GM21619 (cell line): ENCODE data around the gene AP2B1.
A peak's percentile ranks its signal among the peaks of the same experiment; 100 is the strongest.
"Not testable (repeated sequence)": the region's sequence is repeated elsewhere in the genome, so short reads cannot be mapped to it uniquely, and the experiment has no call there.

Source experiments
- ATAC-seq: cut with Tn5 transposase; IDR thresholded peaks from one replicate; pipeline ENCODE4 v1.9.1; 2021; ENCODE audit not compliant: unreplicated experiment

Gene AP2B1

DNA sequence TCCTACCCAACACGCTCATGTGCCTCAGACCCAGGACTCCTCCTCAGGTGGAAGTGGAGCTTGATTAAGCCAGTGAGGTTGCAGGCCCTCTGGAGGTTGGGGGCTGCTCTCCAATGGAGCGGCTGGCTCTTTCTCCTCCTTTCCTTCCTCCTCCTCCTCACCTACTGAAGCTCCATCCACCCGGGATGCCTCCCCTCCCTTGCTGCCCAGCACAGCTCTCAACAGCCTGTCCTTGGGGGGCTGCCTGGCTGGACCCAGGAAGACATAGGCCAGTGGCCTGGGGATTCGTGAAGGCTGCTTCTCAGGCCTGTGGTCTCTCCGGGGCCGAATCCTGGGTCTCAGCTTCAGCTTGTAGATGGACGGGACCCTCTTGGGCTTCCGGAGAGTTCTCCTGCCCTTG, 157.7 kb downstream of the AP2B1 start:
- ATAC-seq: no peak

DNA sequence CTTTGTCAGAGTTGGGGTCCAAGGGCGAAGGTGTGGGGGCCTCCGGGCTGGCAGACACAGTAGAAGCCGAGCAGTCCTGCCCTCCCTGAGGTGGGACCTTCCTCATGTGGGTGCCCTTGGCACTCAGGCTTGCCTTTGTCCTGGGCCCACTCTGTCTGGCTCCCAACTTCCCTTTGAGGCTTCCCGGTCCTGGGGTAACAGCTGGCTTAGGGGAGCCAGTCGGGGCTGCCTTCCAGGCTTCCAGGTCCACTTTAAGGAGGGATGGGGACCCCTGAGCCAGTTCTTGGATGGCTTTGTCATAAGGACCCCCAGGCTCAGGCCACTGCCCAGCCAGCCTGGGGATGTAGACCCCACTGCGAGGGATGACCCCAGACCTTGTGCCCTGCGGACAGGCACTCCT, 158.1 kb downstream of the AP2B1 start:
- ATAC-seq: no peak

DNA sequence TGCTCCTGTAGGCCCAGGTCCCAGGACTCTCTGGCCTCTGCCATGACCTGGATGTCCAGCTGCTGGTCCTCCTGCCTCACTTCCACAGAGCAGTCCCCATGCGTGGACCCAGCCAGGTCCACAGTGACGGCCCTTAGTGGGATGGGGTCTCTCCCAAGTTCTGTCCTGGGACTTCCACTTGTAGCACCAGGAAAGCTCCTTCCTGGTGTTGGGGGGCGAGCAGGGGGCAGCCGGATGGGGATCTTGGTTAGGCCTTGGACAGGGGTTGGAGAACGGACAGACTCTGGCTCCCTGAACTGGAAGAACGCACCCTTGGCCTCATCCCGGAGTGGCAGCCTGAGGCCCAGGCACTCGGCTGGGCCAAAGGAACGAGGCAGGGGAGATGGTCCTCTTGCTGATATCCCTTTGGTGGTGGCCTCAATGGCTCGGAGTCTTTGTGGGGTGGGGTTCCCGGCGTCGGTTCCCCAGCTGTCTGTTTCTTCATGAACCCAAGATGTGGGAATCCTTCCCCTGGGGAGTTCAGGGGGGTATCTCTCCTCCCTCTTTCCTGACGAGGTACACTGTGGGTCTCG, 158.7 kb downstream of the AP2B1 start:
- no peak for ATAC-seq

DNA sequence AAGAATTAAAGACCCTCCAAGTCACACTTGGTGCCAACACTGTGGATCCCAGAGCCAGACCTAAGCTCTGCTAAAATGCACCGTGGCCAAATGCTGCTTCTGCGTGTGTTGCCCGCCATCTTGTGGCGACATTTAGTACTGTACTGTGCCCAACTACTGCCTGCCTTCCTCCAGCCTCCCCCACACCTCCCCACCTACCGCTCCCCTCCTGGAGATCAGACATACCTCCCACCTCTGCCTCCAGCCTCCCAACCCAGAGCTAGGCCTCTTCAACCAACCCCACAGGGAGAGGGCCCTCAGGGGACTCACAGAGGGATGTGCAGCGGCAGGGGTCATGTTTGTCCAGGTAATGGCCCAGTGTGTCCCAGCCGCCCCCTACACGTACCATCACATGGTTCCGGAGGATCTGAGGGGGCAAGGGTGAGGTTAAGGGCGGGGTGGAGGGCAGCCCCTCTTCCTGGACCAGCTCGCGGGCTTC, 160.5 kb downstream of the AP2B1 start:
- no peak for ATAC-seq

DNA sequence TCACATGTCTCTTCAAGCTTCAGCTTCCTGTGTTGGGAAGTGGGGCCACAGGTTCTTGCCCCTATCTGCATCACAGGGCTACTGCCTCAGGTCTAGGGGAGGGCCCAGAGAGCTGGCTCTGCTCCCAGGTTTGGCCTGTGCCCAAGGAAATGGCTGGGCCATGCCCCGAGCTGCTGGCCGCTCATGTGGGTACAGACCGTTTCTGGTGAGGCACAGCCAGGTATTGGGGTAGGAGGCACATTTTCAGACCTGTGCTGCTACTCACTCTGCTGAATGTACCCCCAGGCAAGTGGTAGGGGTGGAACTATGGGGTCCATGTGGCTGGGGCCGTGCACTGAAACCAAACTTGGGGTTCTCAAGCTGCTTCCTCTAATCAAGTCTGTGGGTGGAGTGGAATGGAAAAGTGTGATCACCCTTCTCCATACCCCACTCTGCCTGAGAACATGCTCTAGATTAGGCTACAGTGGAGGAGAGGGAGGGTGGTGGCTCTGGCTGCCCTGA, 161.3 kb downstream of the AP2B1 start:
- ATAC-seq: no peak

DNA sequence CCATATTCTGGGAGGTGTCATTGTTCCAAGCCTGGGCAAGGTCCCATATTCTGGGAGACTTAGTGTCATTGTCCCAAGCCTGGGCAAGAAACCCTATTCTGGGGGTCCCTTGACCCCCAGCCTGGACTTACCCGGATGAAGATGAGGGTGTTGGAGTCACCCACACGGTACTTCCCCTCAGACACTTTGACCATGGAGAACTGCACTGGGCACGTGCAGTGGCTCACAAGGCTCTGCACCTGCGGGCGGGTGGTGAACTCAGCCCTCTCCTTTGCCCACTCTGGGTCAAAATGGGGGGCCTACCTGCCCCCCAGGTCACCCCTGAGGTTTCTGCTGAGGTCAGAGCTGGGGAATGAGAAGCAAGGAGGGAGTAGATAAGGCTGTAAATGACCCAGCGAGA, 161.9 kb downstream of the AP2B1 start:
- ATAC-seq: no peak

DNA sequence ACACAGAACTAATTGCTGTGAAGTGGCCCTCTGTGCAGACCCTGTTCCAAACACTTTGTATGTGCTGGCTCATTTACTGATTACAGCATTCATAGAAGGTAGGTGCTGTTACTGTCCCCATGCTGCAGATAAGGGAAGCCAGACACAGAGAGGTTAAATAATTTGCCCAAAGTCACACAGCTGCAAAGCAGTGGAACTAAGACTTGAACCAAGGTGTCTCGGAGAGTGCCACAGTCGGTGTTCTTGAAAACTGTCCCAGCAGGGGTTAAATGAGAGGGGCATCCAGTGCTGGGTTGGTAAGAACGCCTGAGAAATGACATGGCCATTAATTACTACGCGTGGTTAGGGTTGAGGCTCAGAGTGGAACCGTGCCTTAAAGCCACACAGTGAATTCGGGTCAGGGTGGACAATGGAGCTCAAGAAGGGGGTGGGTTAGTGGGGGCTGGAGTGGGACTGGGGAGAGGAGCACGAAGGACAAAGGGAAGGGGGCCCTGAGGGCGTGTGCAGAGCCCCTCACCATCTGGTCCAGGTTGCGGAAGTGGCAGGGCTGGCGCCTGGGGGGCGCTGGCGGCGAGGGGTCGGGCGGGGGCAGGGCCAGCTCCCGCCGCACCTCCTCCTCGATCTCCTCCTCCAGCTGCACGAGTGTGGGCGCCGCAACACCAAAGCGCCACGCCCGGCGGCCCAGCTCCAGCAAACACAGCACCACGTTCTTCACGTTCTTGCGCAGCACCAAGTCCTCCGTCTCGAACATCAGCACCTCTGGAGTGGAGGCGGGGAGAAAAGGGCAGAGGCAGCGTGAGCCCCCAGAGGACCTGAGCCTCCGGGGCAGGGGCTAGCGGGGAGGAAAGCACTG, 162.7 kb downstream of the AP2B1 start:
- no peak for ATAC-seq

DNA sequence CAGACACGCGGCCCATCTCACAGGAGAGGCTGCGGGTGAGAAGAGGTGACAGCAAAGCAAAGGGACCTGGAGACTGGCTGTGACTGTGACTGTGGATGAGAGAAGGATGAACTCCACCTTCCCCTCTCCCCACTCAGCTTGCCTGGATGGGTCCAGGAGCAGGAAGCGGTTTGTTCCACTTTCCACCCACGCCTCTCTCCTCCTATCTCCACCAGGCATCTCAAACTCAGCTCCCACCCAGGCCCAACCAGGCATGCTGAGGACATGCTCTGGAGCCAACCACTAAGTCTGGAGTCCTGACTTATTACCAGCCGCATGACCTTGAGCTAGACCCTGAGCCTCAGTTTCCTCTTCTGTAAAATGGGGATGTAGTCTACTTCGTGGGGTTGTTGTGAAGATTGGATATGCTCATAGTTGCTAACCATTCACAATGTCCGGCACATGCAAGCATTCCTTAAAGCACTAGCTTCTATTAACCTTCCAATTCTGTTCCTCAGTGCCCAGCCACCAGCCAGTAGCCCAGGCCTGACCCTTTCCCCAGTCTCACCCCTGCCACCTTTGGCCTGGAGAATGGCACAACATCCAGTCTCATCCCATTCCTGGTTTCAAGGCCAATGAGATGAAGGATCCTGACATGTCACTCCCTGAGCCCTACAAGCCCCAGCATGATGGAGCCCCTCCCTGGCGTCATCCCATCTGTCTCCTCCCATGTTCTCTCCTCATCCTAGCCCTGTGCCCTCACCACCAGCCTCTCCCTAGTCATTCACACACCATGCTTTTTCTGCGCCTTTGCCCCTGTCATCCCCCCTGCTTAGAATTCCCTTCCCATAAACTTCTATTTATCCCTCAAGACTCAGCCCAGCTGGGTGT, 163.6 kb downstream of the AP2B1 start:
- ATAC-seq: no peak

DNA sequence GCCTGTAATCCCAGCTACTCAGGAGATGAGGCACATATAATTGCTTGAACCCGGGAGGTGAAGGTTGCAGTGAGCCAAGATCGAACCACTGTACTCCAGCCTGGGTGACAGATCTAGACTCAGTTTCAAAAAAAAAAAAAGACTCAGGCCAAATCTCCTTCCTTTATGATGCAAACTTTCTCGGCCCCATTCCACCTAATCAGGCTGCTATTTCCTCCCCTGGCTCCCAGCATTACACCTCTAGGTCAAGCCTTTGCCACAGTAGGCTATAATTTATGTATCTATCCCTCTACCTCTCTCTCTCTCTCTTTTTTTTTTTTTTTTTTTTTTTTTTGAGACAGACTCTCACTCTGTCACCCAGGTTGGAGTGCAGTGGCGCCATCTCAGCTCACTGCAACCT, 164.4 kb downstream of the AP2B1 start:
- not testable (repeated sequence) for ATAC-seq

DNA sequence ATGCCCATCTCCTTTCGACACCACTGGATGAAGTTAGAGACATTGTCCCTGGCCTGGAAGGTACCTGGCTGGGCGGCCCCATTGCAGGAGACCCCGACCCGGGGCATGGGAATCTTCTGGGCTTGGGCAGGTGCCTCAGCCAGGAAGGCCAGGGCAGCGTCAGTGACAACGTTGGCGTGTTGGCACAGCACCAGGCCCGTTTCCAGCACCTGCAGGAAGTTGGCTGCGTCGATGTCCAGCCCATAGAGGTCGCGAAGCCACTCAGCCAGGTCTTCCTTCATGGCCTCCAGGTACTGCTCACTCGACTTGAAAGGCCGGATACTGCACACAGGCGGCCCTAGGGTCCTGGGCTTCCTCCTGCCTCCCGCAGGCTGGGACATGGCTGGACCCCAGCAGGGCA, 165.3 kb downstream of the AP2B1 start:
- no peak for ATAC-seq

DNA sequence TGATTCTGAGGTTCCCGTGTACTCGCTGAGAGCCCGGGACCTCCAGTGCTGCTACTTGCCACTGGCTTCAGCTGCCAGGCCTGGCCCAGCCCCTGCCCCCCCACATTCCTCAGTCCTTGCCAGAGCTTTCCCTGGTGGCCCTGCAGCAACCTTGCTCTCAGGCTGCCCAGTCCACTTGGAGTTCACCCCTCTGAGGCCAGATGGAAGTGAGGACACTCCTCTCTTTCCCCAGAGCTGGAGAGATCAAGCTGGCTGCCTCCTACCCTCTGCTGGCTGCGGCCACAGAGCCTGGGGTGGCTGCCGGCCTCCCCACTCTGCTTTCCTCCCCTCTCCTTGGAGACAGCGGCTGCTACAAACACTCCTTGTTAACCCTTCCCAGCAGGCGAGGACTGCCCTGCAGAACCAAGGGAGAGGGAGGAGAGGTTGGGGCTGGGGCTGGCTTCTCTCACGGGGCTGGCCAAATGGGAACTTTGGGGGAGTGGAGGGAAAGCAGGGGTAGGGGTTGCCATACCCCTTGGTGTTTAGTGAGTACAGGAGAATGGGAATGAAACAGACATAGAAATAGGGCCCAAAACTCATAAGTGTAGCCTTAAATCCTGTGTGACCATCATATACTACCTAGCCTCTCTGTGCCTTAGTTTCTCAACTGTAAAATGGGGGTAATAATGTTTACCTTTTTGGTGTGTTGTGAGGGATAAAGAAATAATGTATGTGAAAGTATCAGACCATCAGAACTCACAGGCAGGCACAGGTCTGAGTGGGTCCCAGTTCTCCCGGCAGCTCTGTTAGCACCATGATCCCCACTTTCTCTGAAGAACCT, 166.0 kb downstream of the AP2B1 start, which contains the start of gene GAS2L2:
TSS of gene GAS2L2 (minus strand) at position 295 of the 820 bp plus-strand sequence. CDS start 389 bp downstream, outside the sequence.
- no peak for ATAC-seq

DNA sequence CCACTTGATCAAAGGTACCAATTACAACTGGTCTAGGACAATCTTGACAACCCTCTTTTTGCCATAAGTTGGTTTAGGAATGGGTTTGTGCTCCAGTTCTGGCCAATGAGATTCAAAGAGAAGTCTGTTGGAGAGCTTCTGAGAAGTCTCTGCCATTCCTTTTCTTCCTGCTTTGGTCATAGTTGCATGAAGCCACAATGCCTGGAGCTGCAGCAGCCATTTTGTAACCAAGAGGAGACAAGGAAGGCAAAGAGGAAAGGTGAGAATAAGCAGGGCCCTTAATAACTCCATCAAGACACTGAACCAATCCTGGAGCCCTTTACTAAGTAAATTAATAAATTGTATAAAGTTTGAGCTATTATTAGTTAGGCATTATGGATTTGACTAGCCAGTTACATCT, 170.1 kb downstream of the AP2B1 start:
- no peak for ATAC-seq

DNA sequence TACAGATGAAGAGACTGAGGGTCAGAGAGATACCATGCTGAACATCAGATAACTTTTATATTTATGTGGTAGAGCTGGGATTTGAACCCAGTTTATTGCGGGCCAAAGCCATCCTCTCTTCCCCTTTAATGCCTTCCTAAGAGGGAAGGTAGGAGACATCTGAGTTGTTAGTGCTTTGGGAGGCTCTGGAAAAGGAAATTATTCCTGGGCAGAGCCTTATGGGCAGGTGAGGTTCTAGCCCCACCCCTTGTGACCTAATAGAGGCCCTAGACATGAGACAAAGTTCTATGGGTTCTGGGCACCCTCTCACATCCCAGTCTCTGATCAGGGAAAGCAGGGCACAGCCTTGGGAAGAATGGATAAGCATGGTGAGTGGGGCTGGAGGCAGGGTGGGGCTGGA, 173.5 kb downstream of the AP2B1 start, which contains the start of gene C17orf50:
TSS of gene C17orf50 (plus strand) at position 301 of the 400 bp plus-strand sequence. CDS start at position 356, 55 bp downstream.
- ATAC-seq: no peak

DNA sequence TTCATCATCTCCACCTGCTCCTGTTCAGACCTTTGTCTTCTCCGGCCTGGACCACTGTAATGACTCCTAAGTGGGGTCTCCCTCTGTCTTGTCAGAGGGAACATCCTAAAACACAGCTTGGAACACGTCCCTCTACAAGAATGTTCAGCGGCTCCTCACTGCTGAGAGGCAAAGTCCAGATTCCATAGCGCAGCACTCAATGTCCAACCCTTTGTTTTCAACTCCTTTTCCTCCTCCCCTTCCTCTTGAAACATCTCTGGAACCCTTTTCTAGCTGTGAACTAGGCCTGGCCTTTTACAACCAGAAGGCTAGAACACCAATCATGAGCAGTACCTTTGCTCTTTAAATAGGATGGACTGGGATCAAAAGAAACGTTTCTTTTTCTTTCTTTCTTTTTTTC, 174.5 kb downstream of the AP2B1 start:
- ATAC-seq: no peak

DNA sequence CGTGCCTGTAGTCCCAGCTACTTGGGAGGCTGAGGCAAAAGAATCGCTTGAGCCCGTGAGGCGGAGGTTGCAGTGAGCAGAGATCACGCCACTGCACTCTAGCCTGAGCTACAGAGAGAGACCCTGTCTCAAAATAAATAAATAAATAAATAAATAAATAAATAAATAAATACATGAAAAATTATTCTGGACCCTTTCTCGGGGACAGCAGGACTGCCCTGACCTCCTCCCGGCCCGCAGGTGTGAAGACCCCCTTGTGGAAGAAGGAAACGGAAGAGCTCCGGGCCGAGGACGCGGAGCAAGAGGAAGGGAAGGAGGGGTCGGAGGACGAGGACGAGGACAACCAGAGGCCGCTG, 176.6 kb downstream of the AP2B1 start:
- ATAC-seq: no peak

DNA sequence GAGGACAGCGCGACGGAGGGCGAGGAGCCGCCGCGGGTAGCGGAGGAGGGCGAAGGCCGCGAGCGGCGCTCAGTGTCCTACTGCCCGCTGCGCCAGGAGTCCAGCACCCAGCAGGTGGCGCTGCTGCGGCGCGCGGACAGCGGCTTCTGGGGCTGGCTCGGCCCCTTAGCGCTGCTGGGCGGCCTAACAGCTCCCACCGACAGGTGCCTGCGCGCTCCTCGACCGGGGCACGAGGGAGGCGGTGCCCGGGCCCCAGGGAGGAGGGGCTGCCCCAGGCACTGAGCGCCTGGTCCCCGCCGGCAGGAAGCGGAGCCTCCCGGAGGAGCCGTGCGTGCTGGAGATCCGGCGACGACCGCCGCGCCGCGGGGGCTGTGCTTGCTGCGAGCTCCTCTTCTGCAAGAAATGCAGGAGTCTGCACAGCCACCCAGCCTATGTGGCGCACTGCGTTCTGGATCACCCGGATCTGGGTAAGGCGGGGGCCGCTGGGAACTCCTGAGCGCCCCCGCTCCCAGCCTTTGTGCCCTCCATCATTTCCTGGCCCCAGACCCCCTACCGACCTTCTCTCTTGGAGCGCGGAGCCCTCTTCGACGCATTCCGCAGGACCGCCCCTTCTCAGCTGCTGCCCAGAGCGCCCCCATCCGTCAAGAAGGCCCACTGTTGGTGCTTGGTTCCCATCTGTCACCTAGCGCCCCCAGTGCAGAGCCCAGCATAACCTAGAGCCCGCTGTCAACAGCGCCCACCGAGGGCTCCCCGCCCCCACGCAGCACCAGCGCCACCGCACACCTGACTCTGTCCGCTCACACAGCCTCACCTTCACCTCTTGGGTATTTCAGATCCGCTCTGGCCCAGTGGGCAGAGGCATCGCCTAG, 177.2 kb downstream of the AP2B1 start:
- peak; percentile 89 for ATAC-seq

DNA sequence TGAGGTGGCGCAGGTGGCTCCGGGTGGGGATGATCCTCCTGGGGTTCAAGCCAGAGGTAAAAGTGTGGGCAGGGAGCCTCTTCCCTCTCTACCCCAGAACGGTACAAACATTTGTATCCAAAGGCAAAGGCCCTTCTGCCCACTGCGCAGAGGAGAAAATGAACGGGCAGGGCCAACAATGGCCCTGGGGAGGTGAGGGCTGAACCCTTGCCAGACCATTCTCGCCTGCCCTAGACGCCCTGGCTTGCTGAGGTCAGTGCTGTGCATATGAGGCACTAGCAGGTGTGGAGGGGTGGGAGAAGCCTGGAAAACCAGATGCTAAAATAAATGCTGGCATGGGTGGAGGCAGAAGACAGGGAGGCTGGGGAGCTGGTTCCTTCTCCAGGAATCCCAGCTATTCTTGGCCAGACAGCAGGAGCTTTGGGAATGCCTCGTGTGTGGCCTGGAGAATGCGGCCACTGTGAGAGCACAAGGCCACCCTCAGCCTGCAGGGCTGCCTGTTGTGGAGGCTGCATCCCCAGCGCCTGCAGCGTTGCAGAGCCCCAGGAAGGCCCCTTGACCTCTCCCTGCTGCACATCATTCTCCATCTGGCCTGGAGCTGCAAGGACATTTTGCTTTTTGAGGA, 178.1 kb downstream of the AP2B1 start:
- no peak for ATAC-seq

DNA sequence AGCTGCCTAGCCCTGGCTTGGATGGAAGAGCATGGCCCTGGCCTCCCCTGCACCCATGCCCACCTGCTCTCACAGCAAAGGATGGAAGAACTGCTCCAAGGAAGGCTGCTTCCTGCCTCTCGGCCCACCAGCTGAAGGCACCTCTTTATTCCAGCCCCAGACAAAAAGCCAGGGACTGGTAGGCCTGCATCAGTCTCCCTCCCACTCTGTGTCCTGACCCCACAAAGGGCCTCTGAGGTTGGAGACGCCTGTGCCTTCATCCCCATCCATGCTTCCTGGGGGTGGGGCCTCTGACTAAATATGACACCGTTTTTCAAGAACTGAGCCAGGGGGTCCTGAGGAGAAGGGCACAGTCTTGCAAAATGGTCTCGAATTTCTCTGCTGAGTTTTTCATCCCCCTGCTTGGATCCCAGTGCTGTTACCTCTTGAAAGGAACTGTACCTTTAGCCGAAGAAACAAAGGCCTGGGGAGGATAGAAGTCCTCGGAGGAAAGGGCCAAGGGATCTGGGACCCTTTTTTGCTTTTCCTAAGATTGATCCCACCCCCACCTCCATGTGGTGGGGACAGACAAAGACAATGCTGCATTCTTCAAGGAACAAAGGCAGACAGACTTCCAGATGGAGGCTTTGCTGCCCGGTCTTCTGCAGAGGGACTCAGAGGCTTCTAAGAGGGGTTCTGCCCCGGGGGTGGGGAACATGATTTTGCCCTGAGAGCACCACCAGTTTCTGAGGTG, 178.8 kb downstream of the AP2B1 start:
- no peak for ATAC-seq
